ENCODE results near the gene STAT4.

STAT4 gene

DNA sequence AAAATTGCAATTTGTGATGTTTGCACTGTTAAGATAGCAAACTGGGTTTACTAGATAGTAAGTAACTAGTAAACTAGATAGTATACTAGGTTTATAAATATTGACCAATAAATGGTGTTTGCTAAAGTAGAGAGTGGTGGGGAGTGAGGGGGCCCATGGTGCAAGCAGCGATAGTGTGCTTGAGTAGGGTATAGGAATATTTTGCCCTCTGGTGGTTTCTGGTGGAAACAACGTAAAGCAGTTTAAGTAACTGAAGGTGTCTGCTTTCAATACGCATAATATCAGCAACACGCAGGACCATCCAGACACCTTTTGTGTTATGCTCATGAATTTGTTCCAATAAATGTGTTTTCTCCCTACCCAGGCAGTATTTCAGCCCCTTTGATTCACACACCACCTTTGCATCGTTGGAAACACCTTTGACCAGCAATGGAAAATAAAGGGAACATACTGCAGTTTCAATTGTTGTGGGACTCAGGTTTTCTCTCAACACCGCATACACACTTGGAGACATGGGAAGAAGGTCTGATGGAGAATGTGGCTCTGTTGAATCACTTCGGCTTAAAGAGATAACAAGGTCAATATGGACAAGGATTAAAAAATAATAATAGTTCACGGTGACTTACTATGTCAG, 120.2 kb downstream of the STAT4 start:
- no peaks in the 10 kb centered on the region for H3K27me3 ChIP-seq (ENCODE audit: control insufficient read depth in 3 of 3, insufficient read depth in 3 of 3, low read depth in 1 of 3, low read length in 3 of 3)
- H3K4me2 ChIP-seq (ENCODE audit: insufficient read depth, low read length, poor library complexity, severe bottlenecking) = no peak overlapping the region
- H3K79me1 ChIP-seq (ENCODE audit: low read depth, low read length) = no peaks in the 10 kb centered on the region
- H3K27ac ChIP-seq (replicated peaks; ENCODE audit: low read length) = no peak overlapping the region
- H3K14ac ChIP-seq (ENCODE audit: low read length) = no peak overlapping the region
- no peak overlapping the region for H2BK120ac ChIP-seq (ENCODE audit: low read depth, low read length)
- WGBS, 2 donors (ENCODE audit: extremely low coverage in 2 of 2, insufficient read length in 2 of 2, insufficient replicate concordance in 1 of 2) = no CpG with 5 or more reads among the region's 8 CpGs
- no peak overlapping the region for H2BK15ac ChIP-seq (ENCODE audit: low read length)
- H3K18ac ChIP-seq (ENCODE audit: low read length) = no peak overlapping the region
- no peak overlapping the region for H4K8ac ChIP-seq (ENCODE audit: low read depth, low read length)
- H2AFZ ChIP-seq (ENCODE audit: low read length) = peak overlapping the region; percentile 7
- no peak overlapping the region for H2AK5ac ChIP-seq (ENCODE audit: low read depth, low read length)
- H3K4me3 ChIP-seq (ENCODE audit: low read length in 2 of 2) = no peak overlapping the region
- no peaks in the 10 kb centered on the region for H3K36me3 ChIP-seq (replicated peaks in 1 of 2; ENCODE audit: control insufficient read depth in 2 of 2, insufficient read depth in 2 of 2, low read length in 2 of 2)
- H3K4me1 ChIP-seq (ENCODE audit: control insufficient read depth in 2 of 2, insufficient read depth in 1 of 2, low read depth in 1 of 2, low read length in 2 of 2) = no peaks in the 10 kb centered on the region
- H3K9me3 ChIP-seq (replicated peaks in 1 of 2; ENCODE audit: control insufficient read depth in 2 of 2, insufficient read depth in 1 of 2, low read depth in 1 of 2, low read length in 2 of 2) = no peaks in the 10 kb centered on the region
- peak; percentile 30 for DNase-seq (ENCODE audit: low spot score)
- H4K91ac ChIP-seq (ENCODE audit: low read depth, low read length, poor library complexity) = no peak overlapping the region
- no peak overlapping the region for H2BK12ac ChIP-seq (ENCODE audit: low read length)
- no peak overlapping the region for H3K23ac ChIP-seq (ENCODE audit: low read depth, low read length, poor library complexity)
- no peak overlapping the region for H3K9ac ChIP-seq (ENCODE audit: low read depth, low read length, poor library complexity)
- no peak overlapping the region for H2BK5ac ChIP-seq (ENCODE audit: low read length)
- no peak overlapping the region for H3K4ac ChIP-seq (ENCODE audit: low read length)

DNA sequence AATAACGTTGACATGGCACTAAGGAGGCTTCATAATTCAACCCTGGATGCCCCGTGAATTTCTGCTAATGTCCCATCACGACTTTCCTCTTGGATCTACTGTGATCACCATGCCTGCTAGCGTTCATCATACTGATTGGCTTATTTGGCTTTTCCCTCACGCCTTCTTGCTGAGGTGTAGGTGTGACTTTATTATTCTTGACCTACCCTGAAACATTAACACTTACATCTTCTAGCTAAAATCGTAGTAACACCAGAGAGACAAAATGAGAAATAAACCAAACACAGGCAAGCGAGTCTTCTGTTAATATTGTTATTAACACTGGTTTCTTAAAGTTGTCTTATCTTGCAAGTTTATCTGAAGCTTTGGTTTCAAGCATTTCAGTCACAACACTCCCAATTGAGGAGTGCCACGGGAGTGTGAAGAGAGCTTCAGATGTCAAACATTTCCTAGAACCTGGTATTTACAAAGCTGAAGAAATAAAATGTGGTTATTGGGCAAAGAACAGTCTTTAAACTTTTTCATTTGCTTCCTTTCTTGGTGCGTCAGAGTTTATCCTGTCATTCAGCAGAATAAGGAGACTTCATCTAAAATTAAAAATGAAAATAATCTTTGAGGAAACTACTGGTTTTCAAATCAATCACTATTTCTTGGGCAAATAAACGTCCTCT, 121.4 kb downstream of the STAT4 start:
- H3K36me3 ChIP-seq (replicated peaks in 1 of 2; ENCODE audit: control insufficient read depth in 2 of 2, insufficient read depth in 2 of 2, low read length in 2 of 2) = no peaks in the 10 kb centered on the region
- H2BK120ac ChIP-seq (ENCODE audit: low read depth, low read length) = no peak overlapping the region
- H2BK5ac ChIP-seq (ENCODE audit: low read length) = no peak overlapping the region
- H3K9me3 ChIP-seq (replicated peaks in 1 of 2; ENCODE audit: control insufficient read depth in 2 of 2, insufficient read depth in 1 of 2, low read depth in 1 of 2, low read length in 2 of 2) = no peaks in the 10 kb centered on the region
- H2BK15ac ChIP-seq (ENCODE audit: low read length) = no peak overlapping the region
- no peak overlapping the region for H3K27ac ChIP-seq (replicated peaks; ENCODE audit: low read length)
- no peak overlapping the region for H4K8ac ChIP-seq (ENCODE audit: low read depth, low read length)
- H2BK12ac ChIP-seq (ENCODE audit: low read length) = no peak overlapping the region
- no peak overlapping the region for H3K14ac ChIP-seq (ENCODE audit: low read length)
- no peak overlapping the region for H2AFZ ChIP-seq (ENCODE audit: low read length)
- no peaks in the 10 kb centered on the region for H3K4me1 ChIP-seq (ENCODE audit: control insufficient read depth in 2 of 2, insufficient read depth in 1 of 2, low read depth in 1 of 2, low read length in 2 of 2)
- H3K79me1 ChIP-seq (ENCODE audit: low read depth, low read length) = no peaks in the 10 kb centered on the region
- no peak overlapping the region for H3K4me3 ChIP-seq (ENCODE audit: low read length in 2 of 2)
- H3K27me3 ChIP-seq (ENCODE audit: control insufficient read depth in 3 of 3, insufficient read depth in 3 of 3, low read depth in 1 of 3, low read length in 3 of 3) = no peaks in the 10 kb centered on the region
- H3K23ac ChIP-seq (ENCODE audit: low read depth, low read length, poor library complexity) = no peak overlapping the region
- 100% methylated on average over 1 of the region's 10 CpGs; no CpG with 5 or more reads in 1 of the 2 donors for WGBS, 2 donors (ENCODE audit: extremely low coverage in 2 of 2, insufficient read length in 2 of 2, insufficient replicate concordance in 1 of 2)
- H2AK5ac ChIP-seq (ENCODE audit: low read depth, low read length) = no peak overlapping the region
- no peak overlapping the region for H3K9ac ChIP-seq (ENCODE audit: low read depth, low read length, poor library complexity)
- no peak overlapping the region for H3K18ac ChIP-seq (ENCODE audit: low read length)
- DNase-seq (ENCODE audit: low spot score) = no peak
- H3K4me2 ChIP-seq (ENCODE audit: insufficient read depth, low read length, poor library complexity, severe bottlenecking) = no peak overlapping the region
- H4K91ac ChIP-seq (ENCODE audit: low read depth, low read length, poor library complexity) = no peak overlapping the region
- H3K4ac ChIP-seq (ENCODE audit: low read length) = no peak overlapping the region

DNA sequence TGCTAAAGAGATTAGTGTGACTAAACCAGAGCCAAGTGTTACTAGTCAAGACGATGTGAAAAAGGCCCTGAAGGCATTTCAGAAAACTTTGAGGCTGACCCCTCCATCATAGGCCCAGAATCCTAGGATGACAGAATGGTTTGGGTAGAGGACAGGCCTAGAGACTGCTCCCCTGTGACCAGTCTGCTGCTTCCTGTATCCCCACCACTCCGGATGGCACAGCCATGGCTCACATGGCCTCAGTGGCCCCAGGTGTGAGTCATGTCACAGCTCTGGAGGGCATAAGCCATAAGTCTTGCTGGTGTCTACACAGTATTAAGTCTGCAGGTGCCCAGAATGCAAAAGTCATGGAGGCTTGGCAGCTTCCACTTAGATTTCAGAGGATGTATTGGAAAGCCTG, 124.4 kb downstream of the STAT4 start:
- Histone ChIP-seq H3K4me3 (ENCODE audit: low read length in 2 of 2) (no peak overlapping the region), H2BK120ac (ENCODE audit: low read depth, low read length) (no peak overlapping the region), H4K91ac (ENCODE audit: low read depth, low read length, poor library complexity) (no peak overlapping the region), H3K23ac (ENCODE audit: low read depth, low read length, poor library complexity) (no peak overlapping the region), H4K8ac (ENCODE audit: low read depth, low read length) (no peak overlapping the region), H3K79me1 (ENCODE audit: low read depth, low read length) (no peaks in the 10 kb centered on the region), H3K9ac (ENCODE audit: low read depth, low read length, poor library complexity) (no peak overlapping the region), H3K9me3 (replicated peaks in 1 of 2; ENCODE audit: control insufficient read depth in 2 of 2, insufficient read depth in 1 of 2, low read depth in 1 of 2, low read length in 2 of 2) (no peaks in the 10 kb centered on the region), H2BK15ac (ENCODE audit: low read length) (no peak overlapping the region), H3K36me3 (replicated peaks in 1 of 2; ENCODE audit: control insufficient read depth in 2 of 2, insufficient read depth in 2 of 2, low read length in 2 of 2) (no peaks in the 10 kb centered on the region), H3K4me1 (ENCODE audit: control insufficient read depth in 2 of 2, insufficient read depth in 1 of 2, low read depth in 1 of 2, low read length in 2 of 2) (no peaks in the 10 kb centered on the region), H2AK5ac (ENCODE audit: low read depth, low read length) (no peak overlapping the region), H3K27ac (replicated peaks; ENCODE audit: low read length) (no peak overlapping the region), H3K14ac (ENCODE audit: low read length) (no peak overlapping the region), H2AFZ (ENCODE audit: low read length) (no peak overlapping the region), H2BK5ac (ENCODE audit: low read length) (no peak overlapping the region), H2BK12ac (ENCODE audit: low read length) (no peak overlapping the region), H3K4ac (ENCODE audit: low read length) (no peak overlapping the region), H3K27me3 (ENCODE audit: control insufficient read depth in 3 of 3, insufficient read depth in 3 of 3, low read depth in 1 of 3, low read length in 3 of 3) (no peaks in the 10 kb centered on the region), H3K18ac (ENCODE audit: low read length) (no peak overlapping the region), H3K4me2 (ENCODE audit: insufficient read depth, low read length, poor library complexity, severe bottlenecking) (no peak overlapping the region)
- DNase-seq (ENCODE audit: low spot score) = no peak
- no CpG with 5 or more reads among the region's 2 CpGs for WGBS, 2 donors (ENCODE audit: extremely low coverage in 2 of 2, insufficient read length in 2 of 2, insufficient replicate concordance in 1 of 2)

GRCh38 chr2:191025135-191025534, 125.7 kb downstream of the STAT4 start:
- H3K14ac ChIP-seq (ENCODE audit: low read length) = no peak overlapping the region
- no peak overlapping the region for H2BK5ac ChIP-seq (ENCODE audit: low read length)
- no peak overlapping the region for H2BK12ac ChIP-seq (ENCODE audit: low read length)
- no peak overlapping the region for H4K8ac ChIP-seq (ENCODE audit: low read depth, low read length)
- no peaks in the 10 kb centered on the region for H3K36me3 ChIP-seq (replicated peaks in 1 of 2; ENCODE audit: control insufficient read depth in 2 of 2, insufficient read depth in 2 of 2, low read length in 2 of 2)
- peaks cover 4 to 5% of the 10 kb centered on the region in 2 donors for H3K4me1 ChIP-seq (ENCODE audit: control insufficient read depth in 2 of 2, insufficient read depth in 1 of 2, low read depth in 1 of 2, low read length in 2 of 2)
- no peak overlapping the region for H2AK5ac ChIP-seq (ENCODE audit: low read depth, low read length)
- H4K91ac ChIP-seq (ENCODE audit: low read depth, low read length, poor library complexity) = no peak overlapping the region
- H3K4me2 ChIP-seq (ENCODE audit: insufficient read depth, low read length, poor library complexity, severe bottlenecking) = no peak overlapping the region
- no peak overlapping the region for H3K4me3 ChIP-seq (ENCODE audit: low read length in 2 of 2)
- H3K9ac ChIP-seq (ENCODE audit: low read depth, low read length, poor library complexity) = no peak overlapping the region
- H3K18ac ChIP-seq (ENCODE audit: low read length) = no peak overlapping the region
- no peaks in the 10 kb centered on the region for H3K9me3 ChIP-seq (replicated peaks in 1 of 2; ENCODE audit: control insufficient read depth in 2 of 2, insufficient read depth in 1 of 2, low read depth in 1 of 2, low read length in 2 of 2)
- WGBS, 2 donors (ENCODE audit: extremely low coverage in 2 of 2, insufficient read length in 2 of 2, insufficient replicate concordance in 1 of 2) = no CpG with 5 or more reads among the region's 1 CpG
- DNase-seq (ENCODE audit: low spot score) = no peak
- no peak overlapping the region for H3K23ac ChIP-seq (ENCODE audit: low read depth, low read length, poor library complexity)
- no peak overlapping the region for H3K27ac ChIP-seq (replicated peaks; ENCODE audit: low read length)
- H3K4ac ChIP-seq (ENCODE audit: low read length) = no peak overlapping the region
- no peak overlapping the region for H2BK120ac ChIP-seq (ENCODE audit: low read depth, low read length)
- H2BK15ac ChIP-seq (ENCODE audit: low read length) = no peak overlapping the region
- H2AFZ ChIP-seq (ENCODE audit: low read length) = no peak overlapping the region
- H3K27me3 ChIP-seq (ENCODE audit: control insufficient read depth in 3 of 3, insufficient read depth in 3 of 3, low read depth in 1 of 3, low read length in 3 of 3) = no peaks in the 10 kb centered on the region
- no peaks in the 10 kb centered on the region for H3K79me1 ChIP-seq (ENCODE audit: low read depth, low read length)

Measured in neuronal stem cell (in vitro differentiated cells).